Measurements from ENCODE around the gene PP2D1. TPM values are rescaled to one million over a fixed set of nuclear protein-coding genes. Genes with fewer than 3 reads are reported as not detected.

The PP2D1 gene
- total and polyA plus RNA-seq, 9 of the 15 experiments (the other 6 are each of a cell fraction or from before 2014, with no cell fraction given), result 0.07 to 0.10 TPM; not detected in 7

- BruUV-seq (replicated peaks), result no TSS peak
- no peak for DNase-seq (ENCODE audit: extremely low read depth in 1 of 4, low spot score in 3 of 4)
These were observed 71.4 kb downstream of the PP2D1 start for GRCh38 chr3:19940643-19941042.

More at GRCh38 chr3:19940643-19941042, 71.4 kb downstream of the PP2D1 start:
- intact Hi-C loops (cut with micrococcal nuclease) (loop anchor here (10.0 kb wide), 1 partner anchor 384 kb away; no protein-coding TSS in a partner anchor), in situ Hi-C loops (cut with MboI) (no loop called here)
- no peaks in the 10 kb centered on the region for H4K20me1 ChIP-seq (replicated peaks; ENCODE audit: control insufficient read depth, insufficient read depth, low read length)
- TF ChIP-seq ZNF699 (CRISPR knock-in tag; IDR thresholded peaks at IDR 0.05; ENCODE audit: insufficient replicate concordance) (no peak), HMGN3 (IDR thresholded peaks at IDR 0.05; ENCODE audit: borderline replicate concordance, extremely low read depth, insufficient read length, low read depth, low read length) (no peak), NBN (IDR thresholded peaks at IDR 0.05; ENCODE audit: low read depth) (no peak), RNF2 (IDR thresholded peaks at IDR 0.05) (no peak), SETDB1 (IDR thresholded peaks at IDR 0.05; ENCODE audit: low read length) (no peak), CREB5 (CRISPR knock-in tag; IDR thresholded peaks at IDR 0.05) (no peak), CCAR2 (IDR thresholded peaks at IDR 0.05; ENCODE audit: low read depth, low read length) (no peak), TAF9B (IDR thresholded peaks at IDR 0.05; ENCODE audit: partially characterized antibody) (no peak), ZNF124 (CRISPR knock-in tag; IDR thresholded peaks at IDR 0.05) (no peak)
- H3K9me3 ChIP-seq (replicated peaks; ENCODE audit: control insufficient read depth, insufficient read depth, low read depth, low read length), result no peaks in the 10 kb centered on the region
- no peaks in the 10 kb centered on the region for H3K9me1 ChIP-seq (ENCODE audit: control insufficient read depth, insufficient read depth, low read length)
- no peak overlapping the region for H3K4me3 ChIP-seq
- no peaks in the 10 kb centered on the region for H3K27me3 ChIP-seq (ENCODE audit: control insufficient read depth in 2 of 2, insufficient read depth in 2 of 2, low read length in 2 of 2)
- H2AFZ ChIP-seq (ENCODE audit: low read depth, low read length), result no peak overlapping the region
- no peak overlapping the region for H3K27ac ChIP-seq (ENCODE audit: extremely low read depth, low read depth, low read length)
- ChIA-PET CTCF (ENCODE audit: low intra/inter-chr PET ratio) (no interaction called here), POLR2A (no interaction called here)
- no peak for FAIRE-seq
- no peak for ATAC-seq
- 5% methylated on average over 1 of the region's 1 CpG for WGBS (ENCODE audit: insufficient coverage, low coverage, missing lambda C conversion rate)
- no peaks in the 10 kb centered on the region; the same call in 2 of the 3 replicates for H3K36me3 ChIP-seq (ENCODE audit: control insufficient read depth, insufficient read depth, low read length)
- H3K4me2 ChIP-seq (ENCODE audit: insufficient read depth, low read length), result no peak overlapping the region
- H3K4me1 ChIP-seq (replicated peaks in 1 of 2; ENCODE audit: control insufficient read depth in 2 of 2, insufficient read depth in 2 of 2, low read length in 2 of 2), result peaks cover 2 to 20% of the 10 kb centered on the region in 2 experiments; a peak in 3 of 5 replicates
- H3K79me2 ChIP-seq (ENCODE audit: control insufficient read depth, insufficient read depth, low read length), result peaks cover 4% of the 10 kb centered on the region; the same call in 2 of the 3 replicates
- no peak overlapping the region for H3K9ac ChIP-seq (ENCODE audit: insufficient read depth in 1 of 2, low read depth in 2 of 2, low read length in 2 of 2)

All from K562 (cell line).